ENCODE results near the gene ADGRB3. TPM values are rescaled to one million over a fixed set of nuclear protein-coding genes. Genes with fewer than 3 reads are reported as not detected.
"Not testable (repeated sequence)": the region's sequence is repeated elsewhere in the genome, so short reads cannot be mapped to it uniquely, and the experiment has no call there.

Gene ADGRB3
- total and polyA plus RNA-seq, 2 donors from 2014 or later: 0.26 to 2.2 TPM

- no peak overlapping the region for H3K27ac ChIP-seq (ENCODE audit: low read depth in 2 of 2, low read length in 2 of 2)
- H3K9me3 ChIP-seq (ENCODE audit: control insufficient read depth in 2 of 3, insufficient read depth in 1 of 3, low read length in 3 of 3): no peaks in the 10 kb centered on the region
- H3K4me3 ChIP-seq (ENCODE audit: low read length in 3 of 3): no peak overlapping the region
- H3K9ac ChIP-seq (ENCODE audit: low read length in 3 of 3): no peak overlapping the region
- no peaks in the 10 kb centered on the region for H3K4me1 ChIP-seq (ENCODE audit: control insufficient read depth in 2 of 3, insufficient read depth in 2 of 3, low read depth in 1 of 3, low read length in 3 of 3)
- intact Hi-C loops (cut with DNase I): no loop called here
- H3K27me3 ChIP-seq (ENCODE audit: control insufficient read depth, insufficient read depth, low read length): no peaks in the 10 kb centered on the region
- FAIRE-seq (no peak), DNase-seq (no peak)
- no peaks in the 10 kb centered on the region for H3K36me3 ChIP-seq (ENCODE audit: control insufficient read depth in 2 of 3, insufficient read depth in 3 of 3, low read length in 3 of 3)
- no peak for TF ChIP-seq CTCF (IDR thresholded peaks at IDR 0.05; ENCODE audit: borderline replicate concordance, extremely low read depth, insufficient read depth)
Observed at GRCh38 chr6:68779366-68779765, 144.3 kb downstream of the ADGRB3 start.

- H3K9me3 ChIP-seq (ENCODE audit: control insufficient read depth in 2 of 3, insufficient read depth in 1 of 3, low read length in 3 of 3); H3K4me3 ChIP-seq (ENCODE audit: low read length in 3 of 3); FAIRE-seq; intact Hi-C loops (cut with DNase I); DNase-seq; H3K27me3 ChIP-seq (ENCODE audit: control insufficient read depth, insufficient read depth, low read length); H3K9ac ChIP-seq (ENCODE audit: low read length in 3 of 3); H3K4me1 ChIP-seq (ENCODE audit: control insufficient read depth in 2 of 3, insufficient read depth in 2 of 3, low read depth in 1 of 3, low read length in 3 of 3); H3K36me3 ChIP-seq (ENCODE audit: control insufficient read depth in 2 of 3, insufficient read depth in 3 of 3, low read length in 3 of 3); H3K27ac ChIP-seq (ENCODE audit: low read depth in 2 of 2, low read length in 2 of 2): not testable (repeated sequence)
Observed at GRCh38 chr6:68790128-68790527, 155.0 kb downstream of the ADGRB3 start.

GRCh38 chr6:68814976-68815375 is 179.9 kb downstream of the ADGRB3 start:
- intact Hi-C loops (cut with DNase I); H3K9ac ChIP-seq (ENCODE audit: low read length in 3 of 3); H3K4me1 ChIP-seq (ENCODE audit: control insufficient read depth in 2 of 3, insufficient read depth in 2 of 3, low read depth in 1 of 3, low read length in 3 of 3); DNase-seq; H3K27ac ChIP-seq (ENCODE audit: low read depth in 2 of 2, low read length in 2 of 2); H3K36me3 ChIP-seq (ENCODE audit: control insufficient read depth in 2 of 3, insufficient read depth in 3 of 3, low read length in 3 of 3); H3K27me3 ChIP-seq (ENCODE audit: control insufficient read depth, insufficient read depth, low read length); H3K4me3 ChIP-seq (ENCODE audit: low read length in 3 of 3); FAIRE-seq; H3K9me3 ChIP-seq (ENCODE audit: control insufficient read depth in 2 of 3, insufficient read depth in 1 of 3, low read length in 3 of 3): not testable (repeated sequence)

- no peak for DNase-seq
- intact Hi-C loops (cut with DNase I): no loop called here
- H3K4me1 ChIP-seq (ENCODE audit: control insufficient read depth in 2 of 3, insufficient read depth in 2 of 3, low read depth in 1 of 3, low read length in 3 of 3): no peaks in the 10 kb centered on the region
- no peak for FAIRE-seq
- H3K27ac ChIP-seq (ENCODE audit: low read depth in 2 of 2, low read length in 2 of 2): no peak overlapping the region
- H3K9ac ChIP-seq (ENCODE audit: low read length in 3 of 3): no peak overlapping the region
- no peaks in the 10 kb centered on the region for H3K9me3 ChIP-seq (ENCODE audit: control insufficient read depth in 2 of 3, insufficient read depth in 1 of 3, low read length in 3 of 3)
- H3K36me3 ChIP-seq (ENCODE audit: control insufficient read depth in 2 of 3, insufficient read depth in 3 of 3, low read length in 3 of 3): no peaks in the 10 kb centered on the region
- no peak for TF ChIP-seq CTCF (IDR thresholded peaks at IDR 0.05; ENCODE audit: borderline replicate concordance, extremely low read depth, insufficient read depth)
- H3K27me3 ChIP-seq (ENCODE audit: control insufficient read depth, insufficient read depth, low read length): no peaks in the 10 kb centered on the region
- H3K4me3 ChIP-seq (ENCODE audit: low read length in 3 of 3): no peak overlapping the region
Observed at GRCh38 chr6:68826501-68826900, 191.4 kb downstream of the ADGRB3 start.

- Histone ChIP-seq H3K9me3 (ENCODE audit: control insufficient read depth in 2 of 3, insufficient read depth in 1 of 3, low read length in 3 of 3) (no peaks in the 10 kb centered on the region), H3K27me3 (ENCODE audit: control insufficient read depth, insufficient read depth, low read length) (no peaks in the 10 kb centered on the region), H3K27ac (ENCODE audit: low read depth in 2 of 2, low read length in 2 of 2) (no peak overlapping the region), H3K9ac (ENCODE audit: low read length in 3 of 3) (no peak overlapping the region), H3K36me3 (ENCODE audit: control insufficient read depth in 2 of 3, insufficient read depth in 3 of 3, low read length in 3 of 3) (no peaks in the 10 kb centered on the region), H3K4me1 (ENCODE audit: control insufficient read depth in 2 of 3, insufficient read depth in 2 of 3, low read depth in 1 of 3, low read length in 3 of 3) (no peaks in the 10 kb centered on the region), H3K4me3 (ENCODE audit: low read length in 3 of 3) (no peak overlapping the region)
- peak in 1 of 5 donors; percentile 4 for DNase-seq
- no peak for FAIRE-seq
- intact Hi-C loops (cut with DNase I): no loop called here
- no peak for TF ChIP-seq CTCF (IDR thresholded peaks at IDR 0.05; ENCODE audit: borderline replicate concordance, extremely low read depth, insufficient read depth)
Observed at GRCh38 chr6:68834551-68834950, 199.5 kb downstream of the ADGRB3 start.

Data from kidney (tissue), 14 donors.